Natural killer cell treated with Interleukin-12 subunit alpha and Interleukin-12 subunit beta and Interleukin-15 and Interleukin-18, amount 100 ng/mL, for 72 hours (primary cell): Measurements from ENCODE around the gene HOXB4. TPM values are rescaled to one million over a fixed set of nuclear protein-coding genes. Genes with fewer than 3 reads are reported as not detected.
"Not testable (repeated sequence)": the region's sequence is repeated elsewhere in the genome, so short reads cannot be mapped to it uniquely, and the experiment has no call there.

Experiments used
- ATAC-seq, 2 donors: fragments of 150-1000 bp; cut with Tn5 transposase in 1 of 2; sonication (Bioruptor Pico), chemical (Tn5 transposase) in 1 of 2; 2 replicates each; pipeline ENCODE4 v1.10.0; 2021
- DNase-seq: peaks from one replicate; pipeline ENCODE4 v3.0.0; 2022; ENCODE audit warnings: low spot score
- H3K27ac Mint-ChIP-seq, 2 donors: 1 replicate in 1 of 2; 2 replicates in 1 of 2; pipeline ENCODE4 v1.8.0; 2022; ENCODE audit warnings: mixed read lengths in 2 of 2, mild to moderate bottlenecking in 1 of 2, moderate library complexity in 1 of 2
- H3K27me3 Mint-ChIP-seq, 2 donors: 1 replicate in 1 of 2; 2 replicates in 1 of 2; pipeline ENCODE4 v1.8.0; 2022; ENCODE audit warnings: mixed read lengths in 2 of 2
- H3K36me3 Mint-ChIP-seq: one replicate; pipeline ENCODE4 v1.8.0; 2022; ENCODE audit warnings: mixed read lengths
- H3K4me1 Mint-ChIP-seq, 2 donors: 1 replicate in 1 of 2; 2 replicates in 1 of 2; pipeline ENCODE4 v1.8.0; 2022; ENCODE audit warnings: low read depth in 2 of 2, mixed read lengths in 2 of 2, mild to moderate bottlenecking in 1 of 2
- H3K4me3 Mint-ChIP-seq: one replicate; pipeline ENCODE4 v1.8.0; 2022; ENCODE audit warnings: mixed read lengths
- H3K9me3 Mint-ChIP-seq: 2 replicates; pipeline ENCODE4 v1.8.0; 2022; ENCODE audit warnings: mixed read lengths
- total RNA-seq, 2 donors: library from RNA; stranded (reverse); gene quantifications; one replicate each; pipeline ENCODE4 v1.2.3, GENCODE V29; 2022

HOXB4 gene
- total RNA-seq, 2 donors from 2014 or later, result 6.9 to 8.2 TPM

- H3K4me1 Mint-ChIP-seq, result peaks cover 14 to 16% of the 10 kb centered on the region in 2 donors
- H3K9me3 Mint-ChIP-seq, result no peaks in the 10 kb centered on the region
- no peak overlapping the region for H3K4me3 Mint-ChIP-seq
- ATAC-seq (no peak), DNase-seq (no peak)
- H3K27me3 Mint-ChIP-seq, result no peaks in the 10 kb centered on the region
- peaks cover 10% of the 10 kb centered on the region for H3K36me3 Mint-ChIP-seq
- no peak overlapping the region for H3K27ac Mint-ChIP-seq
Observed at GRCh38 chr17:48539177-48539576, 39.0 kb downstream of the HOXB4 start.

- DNase-seq (no peak), ATAC-seq (no peak)
- H3K36me3 Mint-ChIP-seq, result peaks cover 3% of the 10 kb centered on the region
- H3K9me3 Mint-ChIP-seq, result no peaks in the 10 kb centered on the region
- no peak overlapping the region for H3K4me3 Mint-ChIP-seq
- H3K27me3 Mint-ChIP-seq, result no peaks in the 10 kb centered on the region
- peaks cover 10% of the 10 kb centered on the region in 2 donors for H3K4me1 Mint-ChIP-seq
- no peak overlapping the region for H3K27ac Mint-ChIP-seq
Observed at GRCh38 chr17:48537316-48537715, 40.8 kb downstream of the HOXB4 start.

- not testable (repeated sequence) for H3K4me3 Mint-ChIP-seq, H3K9me3 Mint-ChIP-seq, ATAC-seq, H3K4me1 Mint-ChIP-seq, DNase-seq, H3K27me3 Mint-ChIP-seq, H3K36me3 Mint-ChIP-seq, H3K27ac Mint-ChIP-seq
Observed at GRCh38 chr17:48535793-48536559, 42.2 kb downstream of the HOXB4 start.

GRCh38 chr17:48532261-48532660 is 45.9 kb downstream of the HOXB4 start:
- Mint-ChIP-seq H3K9me3 (no peaks in the 10 kb centered on the region), H3K4me3 (no peak overlapping the region), H3K4me1 (no peaks in the 10 kb centered on the region), H3K27me3 (no peaks in the 10 kb centered on the region), H3K27ac (no peak overlapping the region), H3K36me3 (no peaks in the 10 kb centered on the region)
- DNase-seq, result no peak
- ATAC-seq, result no peak

- Mint-ChIP-seq H3K27ac (no peak within 1 kb of the TSS), H3K4me3 (no peak within 1 kb of the TSS), H3K9me3 (no peaks in the 10 kb centered on the region), H3K36me3 (peaks cover 5% of the 10 kb centered on the region), H3K4me1 (peaks cover 5 to 9% of the 10 kb centered on the region in 2 donors), H3K27me3 (peaks cover 7 to 10% of the 10 kb centered on the region in 2 donors)
- DNase-seq, result no peak
- ATAC-seq, result peak in 1 of 2 donors; percentile 23
Observed at GRCh38 chr17:48530887-48531272, 47.3 kb downstream of the HOXB4 start, which contains the start of gene HOXB1. Gene HOXB1 (minus strand): TSS chr17:48531011. CDS start chr17:48530904, 107 bp downstream.

- no peak overlapping the region for H3K27ac Mint-ChIP-seq
- peaks cover 11 to 15% of the 10 kb centered on the region in 2 donors for H3K27me3 Mint-ChIP-seq
- DNase-seq, result no peak
- peaks cover 5 to 11% of the 10 kb centered on the region in 2 donors for H3K4me1 Mint-ChIP-seq
- ATAC-seq, result peak in 1 of 2 donors; percentile 33
- no peak overlapping the region for H3K4me3 Mint-ChIP-seq
- peaks cover 5% of the 10 kb centered on the region for H3K36me3 Mint-ChIP-seq
- H3K9me3 Mint-ChIP-seq, result no peaks in the 10 kb centered on the region
Observed at GRCh38 chr17:48530208-48530886, 47.8 kb downstream of the HOXB4 start.

- ATAC-seq, result no peak
- Mint-ChIP-seq H3K9me3 (no peaks in the 10 kb centered on the region), H3K4me1 (peaks cover 5 to 11% of the 10 kb centered on the region in 2 donors), H3K27me3 (peaks cover 15 to 22% of the 10 kb centered on the region in 2 donors), H3K36me3 (peaks cover 5% of the 10 kb centered on the region), H3K4me3 (no peak overlapping the region), H3K27ac (no peak overlapping the region)
- no peak for DNase-seq
Observed at GRCh38 chr17:48529683-48530009, 48.5 kb downstream of the HOXB4 start.

- no peak overlapping the region for H3K4me3 Mint-ChIP-seq
- H3K36me3 Mint-ChIP-seq, result peaks cover 5% of the 10 kb centered on the region
- no peak for ATAC-seq
- H3K27ac Mint-ChIP-seq, result no peak overlapping the region
- peaks cover 16 to 23% of the 10 kb centered on the region in 2 donors for H3K27me3 Mint-ChIP-seq
- H3K9me3 Mint-ChIP-seq, result no peaks in the 10 kb centered on the region
- no peak for DNase-seq
- peaks cover 5 to 11% of the 10 kb centered on the region in 2 donors for H3K4me1 Mint-ChIP-seq
Observed at GRCh38 chr17:48528936-48529682, 49.0 kb downstream of the HOXB4 start.

GRCh38 chr17:48528153-48528935 is 49.8 kb downstream of the HOXB4 start:
- H3K27me3 Mint-ChIP-seq, result peaks cover 18 to 23% of the 10 kb centered on the region in 2 donors

GRCh38 chr17:48527547-48527932 is 50.6 kb downstream of the HOXB4 start:
- ATAC-seq (no peak), DNase-seq (no peak)
- H3K4me1 Mint-ChIP-seq, result peaks cover 5 to 11% of the 10 kb centered on the region in 2 donors
- H3K36me3 Mint-ChIP-seq, result peaks cover 5% of the 10 kb centered on the region
- peaks cover 20 to 23% of the 10 kb centered on the region in 2 donors for H3K27me3 Mint-ChIP-seq
- no peak overlapping the region for H3K27ac Mint-ChIP-seq
- no peaks in the 10 kb centered on the region for H3K9me3 Mint-ChIP-seq
- peak overlapping the region; percentile 60 for H3K4me3 Mint-ChIP-seq

More at GRCh38 chr17:48528153-48528935, 49.8 kb downstream of the HOXB4 start:
- peaks cover 5% of the 10 kb centered on the region for H3K36me3 Mint-ChIP-seq
- no peak for DNase-seq
- no peak for ATAC-seq
- H3K4me3 Mint-ChIP-seq, result no peak overlapping the region
- H3K9me3 Mint-ChIP-seq, result no peaks in the 10 kb centered on the region
- no peak overlapping the region for H3K27ac Mint-ChIP-seq
- peaks cover 5 to 11% of the 10 kb centered on the region in 2 donors for H3K4me1 Mint-ChIP-seq

GRCh38 chr17:48526608-48527546 is 51.3 kb downstream of the HOXB4 start:
- DNase-seq (no peak), ATAC-seq (peak in 1 of 2 donors; percentile 24)
- H3K27ac Mint-ChIP-seq, result no peak overlapping the region
- peak overlapping the region; percentile 53 for H3K4me3 Mint-ChIP-seq
- H3K36me3 Mint-ChIP-seq, result peaks cover 5% of the 10 kb centered on the region
- H3K9me3 Mint-ChIP-seq, result no peaks in the 10 kb centered on the region
- peaks cover 5 to 11% of the 10 kb centered on the region in 2 donors for H3K4me1 Mint-ChIP-seq
- H3K27me3 Mint-ChIP-seq, result peaks cover 22 to 23% of the 10 kb centered on the region in 2 donors
